ENCODE measurements around the gene COG3.

The COG3 gene

GRCh38 chr13:45538382-45538781 is 73.6 kb downstream of the COG3 start:
- no peak overlapping the region for H3K4me2 ChIP-seq (ENCODE audit: low read depth, low read length)
- H2AFZ ChIP-seq (ENCODE audit: low read length), result no peak overlapping the region
- H3K4me3 ChIP-seq (ENCODE audit: low read length), result no peak overlapping the region
- H3K27me3 ChIP-seq (replicated peaks; ENCODE audit: insufficient read depth, low read length), result no peaks in the 10 kb centered on the region
- no peaks in the 10 kb centered on the region for H3K9me2 ChIP-seq (replicated peaks; ENCODE audit: insufficient read depth, low read length)
- no peaks in the 10 kb centered on the region for H3K9me3 ChIP-seq (replicated peaks; ENCODE audit: insufficient read depth, low read length)
- no peaks in the 10 kb centered on the region for H3K4me1 ChIP-seq (ENCODE audit: low read length)
- no peak for DNase-seq
- H3F3A ChIP-seq (ENCODE audit: insufficient read depth, low read length), result no peaks in the 10 kb centered on the region
- H3K36me3 ChIP-seq (replicated peaks; ENCODE audit: insufficient read depth, low read length), result no peaks in the 10 kb centered on the region
- no peaks in the 10 kb centered on the region for H3K79me2 ChIP-seq (ENCODE audit: low read length)
- no peak overlapping the region for H3K27ac ChIP-seq (ENCODE audit: low read length)
- TF ChIP-seq EZH2phosphoT487 (IDR thresholded peaks at IDR 0.05; ENCODE audit: low read length) (no peak), EZH2 (optimal IDR thresholded peaks at IDR 0.05; ENCODE audit: low read depth, low read length) (no peak), CTCF (IDR thresholded peaks at IDR 0.05; ENCODE audit: low read length) (no peak)
- H3K9ac ChIP-seq (ENCODE audit: low read length), result no peak overlapping the region
- no peaks in the 10 kb centered on the region for H4K20me1 ChIP-seq (ENCODE audit: insufficient read depth, low read length)

GRCh38 chr13:45540195-45540594 is 75.5 kb downstream of the COG3 start:
- no peak overlapping the region for H3K27ac ChIP-seq (ENCODE audit: low read length)
- no peak overlapping the region for H3K9ac ChIP-seq (ENCODE audit: low read length)
- H3K4me3 ChIP-seq (ENCODE audit: low read length), result no peak overlapping the region
- H3K9me3 ChIP-seq (replicated peaks; ENCODE audit: insufficient read depth, low read length), result no peaks in the 10 kb centered on the region
- no peaks in the 10 kb centered on the region for H3K27me3 ChIP-seq (replicated peaks; ENCODE audit: insufficient read depth, low read length)
- H2AFZ ChIP-seq (ENCODE audit: low read length), result no peak overlapping the region
- no peak for DNase-seq
- no peaks in the 10 kb centered on the region for H3F3A ChIP-seq (ENCODE audit: insufficient read depth, low read length)
- H3K9me2 ChIP-seq (replicated peaks; ENCODE audit: insufficient read depth, low read length), result no peaks in the 10 kb centered on the region
- TF ChIP-seq EZH2phosphoT487 (IDR thresholded peaks at IDR 0.05; ENCODE audit: low read length), result no peak
- TF ChIP-seq EZH2 (optimal IDR thresholded peaks at IDR 0.05; ENCODE audit: low read depth, low read length), result no peak
- TF ChIP-seq CTCF (IDR thresholded peaks at IDR 0.05; ENCODE audit: low read length), result no peak
- no peaks in the 10 kb centered on the region for H4K20me1 ChIP-seq (ENCODE audit: insufficient read depth, low read length)
- no peaks in the 10 kb centered on the region for H3K79me2 ChIP-seq (ENCODE audit: low read length)
- H3K4me2 ChIP-seq (ENCODE audit: low read depth, low read length), result no peak overlapping the region
- no peaks in the 10 kb centered on the region for H3K36me3 ChIP-seq (replicated peaks; ENCODE audit: insufficient read depth, low read length)
- no peaks in the 10 kb centered on the region for H3K4me1 ChIP-seq (ENCODE audit: low read length)

GRCh38 chr13:45540864-45541263 is 76.1 kb downstream of the COG3 start:
- Histone ChIP-seq H3K4me1 (ENCODE audit: low read length) (no peaks in the 10 kb centered on the region), H3K27ac (ENCODE audit: low read length) (no peak overlapping the region), H3K9me2 (replicated peaks; ENCODE audit: insufficient read depth, low read length) (no peaks in the 10 kb centered on the region), H2AFZ (ENCODE audit: low read length) (no peak overlapping the region), H3K4me2 (ENCODE audit: low read depth, low read length) (no peak overlapping the region), H3K36me3 (replicated peaks; ENCODE audit: insufficient read depth, low read length) (no peaks in the 10 kb centered on the region), H4K20me1 (ENCODE audit: insufficient read depth, low read length) (no peaks in the 10 kb centered on the region), H3K9ac (ENCODE audit: low read length) (no peak overlapping the region), H3F3A (ENCODE audit: insufficient read depth, low read length) (no peaks in the 10 kb centered on the region), H3K4me3 (ENCODE audit: low read length) (no peak overlapping the region), H3K9me3 (replicated peaks; ENCODE audit: insufficient read depth, low read length) (no peaks in the 10 kb centered on the region), H3K27me3 (replicated peaks; ENCODE audit: insufficient read depth, low read length) (no peaks in the 10 kb centered on the region), H3K79me2 (ENCODE audit: low read length) (no peaks in the 10 kb centered on the region)
- no peak for TF ChIP-seq EZH2 (optimal IDR thresholded peaks at IDR 0.05; ENCODE audit: low read depth, low read length)
- no peak for TF ChIP-seq EZH2phosphoT487 (IDR thresholded peaks at IDR 0.05; ENCODE audit: low read length)
- no peak for TF ChIP-seq CTCF (IDR thresholded peaks at IDR 0.05; ENCODE audit: low read length)
- no peak for DNase-seq

All from MM.1S (cell line).